ENCODE results near the gene BLNK. TPM values are rescaled to one million over a fixed set of nuclear protein-coding genes. Genes with fewer than 3 reads are reported as not detected.

Gene BLNK
- total RNA-seq, 1 donor from 2014 or later = 1.6 TPM

DNA sequence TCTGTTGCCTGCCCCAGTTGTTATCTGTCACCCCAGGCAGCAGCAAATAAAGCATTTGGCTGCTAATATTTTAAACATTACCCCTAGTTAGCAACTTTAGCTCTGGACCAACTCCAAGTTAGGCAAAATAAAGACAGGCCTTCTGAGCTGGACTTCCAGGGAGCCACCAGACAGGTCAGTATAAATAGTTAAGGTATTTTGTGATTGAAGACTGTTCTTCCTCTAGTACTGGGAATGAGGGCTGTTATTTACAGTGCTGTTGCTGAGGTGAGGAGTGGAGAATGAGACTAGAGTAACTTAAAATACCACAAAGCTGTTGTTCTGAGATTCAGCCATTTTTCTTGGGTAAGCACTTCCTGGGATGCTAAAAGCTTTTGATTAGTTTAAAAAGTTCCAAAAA, 101.1 kb downstream of the BLNK start:
- H3K4me1 ChIP-seq (ENCODE audit: control insufficient read depth in 3 of 3, insufficient read depth in 3 of 3, low read length in 3 of 3) = no peaks in the 10 kb centered on the region
- no peak overlapping the region for H3K27ac ChIP-seq (ENCODE audit: low read depth, low read length)
- peaks cover 3 to 17% (median 8%) of the 10 kb centered on the region in 3 donors for H3K9me3 ChIP-seq (ENCODE audit: control insufficient read depth in 3 of 3, low read length in 3 of 3)
- no peak overlapping the region for H3K9ac ChIP-seq (ENCODE audit: low read depth in 1 of 3, low read length in 3 of 3)
- no peaks in the 10 kb centered on the region for H3K36me3 ChIP-seq (ENCODE audit: control insufficient read depth in 3 of 3, insufficient read depth in 3 of 3, low read length in 3 of 3)
- no peaks in the 10 kb centered on the region for H3K27me3 ChIP-seq (ENCODE audit: control insufficient read depth in 3 of 3, insufficient read depth in 3 of 3, low read length in 3 of 3)
- H3K4me3 ChIP-seq (ENCODE audit: low read length in 3 of 3) = no peak overlapping the region

- Histone ChIP-seq H3K4me3 (ENCODE audit: low read length in 3 of 3) (no peak overlapping the region), H3K9ac (ENCODE audit: low read depth in 1 of 3, low read length in 3 of 3) (no peak overlapping the region), H3K9me3 (ENCODE audit: control insufficient read depth in 3 of 3, low read length in 3 of 3) (peaks cover 0 to 15% (median 8%) of the 10 kb centered on the region in 3 donors)
These were observed 102.8 kb downstream of the BLNK start for GRCh38 chr10:96168546-96168945.

DNA sequence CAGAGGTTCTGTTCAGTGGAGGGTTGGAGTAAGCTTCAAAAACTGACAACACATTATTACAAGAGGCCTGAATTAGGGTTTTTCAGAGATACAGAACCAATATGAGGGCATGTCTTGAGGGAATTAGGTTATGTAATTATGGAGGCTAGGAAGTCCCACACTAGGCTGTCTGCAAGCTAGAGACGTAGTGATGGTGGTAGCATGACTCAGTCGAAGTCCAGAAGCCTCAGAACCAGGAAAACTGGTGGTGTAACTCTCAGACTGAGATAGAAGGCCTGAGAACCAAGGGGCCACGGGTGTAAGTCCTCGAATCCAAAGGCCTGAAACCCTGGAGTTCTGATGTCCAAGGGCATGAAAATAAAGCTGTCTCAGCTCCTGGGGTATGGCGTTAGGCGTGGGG, 105.6 kb downstream of the BLNK start:
- Histone ChIP-seq H3K27me3 (ENCODE audit: control insufficient read depth in 3 of 3, insufficient read depth in 3 of 3, low read length in 3 of 3) (no peaks in the 10 kb centered on the region), H3K4me1 (ENCODE audit: control insufficient read depth in 3 of 3, insufficient read depth in 3 of 3, low read length in 3 of 3) (no peaks in the 10 kb centered on the region), H3K9ac (ENCODE audit: low read depth in 1 of 3, low read length in 3 of 3) (no peak overlapping the region), H3K36me3 (ENCODE audit: control insufficient read depth in 3 of 3, insufficient read depth in 3 of 3, low read length in 3 of 3) (peaks cover 0 to 2% (median 0%) of the 10 kb centered on the region in 3 donors), H3K27ac (ENCODE audit: low read depth, low read length) (no peak overlapping the region), H3K9me3 (ENCODE audit: control insufficient read depth in 3 of 3, low read length in 3 of 3) (peaks cover 0 to 8% (median 3%) of the 10 kb centered on the region in 3 donors), H3K4me3 (ENCODE audit: low read length in 3 of 3) (no peak overlapping the region)

More at GRCh38 chr10:96168546-96168945, 102.8 kb downstream of the BLNK start:
- no peak overlapping the region for H3K27ac ChIP-seq (ENCODE audit: low read depth, low read length)
- H3K4me1 ChIP-seq (ENCODE audit: control insufficient read depth in 3 of 3, insufficient read depth in 3 of 3, low read length in 3 of 3) = no peaks in the 10 kb centered on the region
- H3K27me3 ChIP-seq (ENCODE audit: control insufficient read depth in 3 of 3, insufficient read depth in 3 of 3, low read length in 3 of 3) = no peaks in the 10 kb centered on the region
- H3K36me3 ChIP-seq (ENCODE audit: control insufficient read depth in 3 of 3, insufficient read depth in 3 of 3, low read length in 3 of 3) = no peaks in the 10 kb centered on the region

DNA sequence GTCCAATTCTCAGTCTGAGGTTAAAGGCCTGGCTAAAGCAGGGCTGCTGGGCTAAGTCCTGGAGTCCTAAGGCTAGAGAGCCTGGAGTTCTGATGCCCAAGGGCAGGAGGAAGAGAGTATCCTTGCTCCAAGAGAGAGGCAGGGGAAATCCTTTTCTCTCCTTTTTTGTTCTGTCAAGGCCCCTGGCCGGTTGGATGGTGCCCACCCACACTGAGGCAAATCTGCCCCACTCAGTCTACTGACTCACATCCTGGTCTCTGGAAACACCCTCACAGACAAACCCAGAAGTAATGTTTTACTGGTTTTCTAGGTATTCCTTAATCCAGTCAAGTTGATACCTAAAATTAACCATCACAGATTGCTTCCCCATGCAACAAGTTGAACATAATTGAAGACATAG, 118.3 kb downstream of the BLNK start:
- Histone ChIP-seq H3K4me1 (ENCODE audit: control insufficient read depth in 3 of 3, insufficient read depth in 3 of 3, low read length in 3 of 3) (no peaks in the 10 kb centered on the region), H3K9ac (ENCODE audit: low read depth in 1 of 3, low read length in 3 of 3) (no peak overlapping the region), H3K4me3 (ENCODE audit: low read length in 3 of 3) (no peak overlapping the region), H3K27me3 (ENCODE audit: control insufficient read depth in 3 of 3, insufficient read depth in 3 of 3, low read length in 3 of 3) (no peaks in the 10 kb centered on the region), H3K9me3 (ENCODE audit: control insufficient read depth in 3 of 3, low read length in 3 of 3) (no peaks in the 10 kb centered on the region), H3K27ac (ENCODE audit: low read depth, low read length) (no peak overlapping the region), H3K36me3 (ENCODE audit: control insufficient read depth in 3 of 3, insufficient read depth in 3 of 3, low read length in 3 of 3) (peaks cover 30 to 54% (median 50%) of the 10 kb centered on the region in 3 donors)

GRCh38 chr10:96152437-96152836, 118.9 kb downstream of the BLNK start:
- no peak overlapping the region for H3K4me3 ChIP-seq (ENCODE audit: low read length in 3 of 3)
- no peaks in the 10 kb centered on the region for H3K4me1 ChIP-seq (ENCODE audit: control insufficient read depth in 3 of 3, insufficient read depth in 3 of 3, low read length in 3 of 3)
- no peak overlapping the region for H3K27ac ChIP-seq (ENCODE audit: low read depth, low read length)
- H3K9me3 ChIP-seq (ENCODE audit: control insufficient read depth in 3 of 3, low read length in 3 of 3) = no peaks in the 10 kb centered on the region
- peaks cover 25 to 49% (median 48%) of the 10 kb centered on the region in 3 donors for H3K36me3 ChIP-seq (ENCODE audit: control insufficient read depth in 3 of 3, insufficient read depth in 3 of 3, low read length in 3 of 3)
- H3K27me3 ChIP-seq (ENCODE audit: control insufficient read depth in 3 of 3, insufficient read depth in 3 of 3, low read length in 3 of 3) = no peaks in the 10 kb centered on the region
- H3K9ac ChIP-seq (ENCODE audit: low read depth in 1 of 3, low read length in 3 of 3) = no peak overlapping the region

Other genes with a start within 250 kb of the BLNK start
- gene CCNJ, start 228.0 kb downstream of the BLNK start, total RNA-seq = 5.2 TPM
- 24.0 TPM for gene ZNF518A, start 141.3 kb downstream of the BLNK start, total RNA-seq
- not detected for gene DNTT, start 32.9 kb upstream of the BLNK start, total RNA-seq
- not detected for gene OPALIN, start 87.4 kb upstream of the BLNK start, total RNA-seq
- 0.52 TPM for gene TLL2, start 242.4 kb upstream of the BLNK start, total RNA-seq

Data from skeletal muscle tissue (tissue), 4 donors.